ENCODE measurements around the gene MPP3. TPM values are rescaled to one million over a fixed set of nuclear protein-coding genes. Genes with fewer than 3 reads are reported as not detected.

Gene MPP3
- total RNA-seq, result 9.2 and 18.6 TPM in 2 replicates

GRCh38 chr17:43832976-43833829 lies at the start of gene MPP3:
MPP3 (minus strand) TSS chr17:43833146; CDS start chr17:43831906, 1,240 bp downstream.

GRCh38 chr17:43846963-43847371 lies 14.0 kb upstream of the MPP3 start, which contains the start of gene CD300LG:
CD300LG (plus strand) TSS chr17:43847176; CDS start chr17:43847217, 41 bp downstream.

GRCh38 chr17:43780135-43780534 lies 52.8 kb downstream of the MPP3 start, which contains the start of gene CFAP97D1:
CFAP97D1 (plus strand) TSS chr17:43780435; CDS start chr17:43780463, 28 bp downstream.

GRCh38 chr17:43778337-43779144 lies 54.4 kb downstream of the MPP3 start, which contains the start of gene DUSP3:
DUSP3 (minus strand) TSS chr17:43778977; CDS start chr17:43778924, 53 bp downstream.

GRCh38 chr17:43758497-43759174 lies 74.3 kb downstream of the MPP3 start, which contains the start of gene SOST:
SOST (minus strand) TSS chr17:43758791; CDS start chr17:43758741, 50 bp downstream.

Other genes with a start within 250 kb of the MPP3 start
- gene MEOX1, start 171.2 kb downstream of the MPP3 start, total RNA-seq, result 0.07 TPM in 1 of 2 replicates, not detected in the other
- gene SOST, start 74.4 kb downstream of the MPP3 start, total RNA-seq, result 8.8 and 20.9 TPM in 2 replicates
- gene DUSP3, start 54.2 kb downstream of the MPP3 start, total RNA-seq, result 68.1 and 92.4 TPM in 2 replicates
- under 0.01 TPM in 1 of 2 replicates, not detected in the other for gene CFAP97D1, start 52.7 kb downstream of the MPP3 start, total RNA-seq
- not detected in 2 replicates for gene CD300LG, start 14.0 kb upstream of the MPP3 start, total RNA-seq
- gene MPP2, start 74.4 kb upstream of the MPP3 start, total RNA-seq, result 5.1 and 10.7 TPM in 2 replicates
- gene PPY, start 109.3 kb upstream of the MPP3 start, total RNA-seq, result not detected in 2 replicates
- gene PYY, start 120.8 kb upstream of the MPP3 start, total RNA-seq, result not detected in 2 replicates
- gene NAGS, start 171.5 kb upstream of the MPP3 start, total RNA-seq, result 1.0 and 2.7 TPM in 2 replicates
- 63.0 and 66.7 TPM in 2 replicates for gene TMEM101, start 181.8 kb upstream of the MPP3 start, total RNA-seq
- 21.3 and 23.3 TPM in 2 replicates for gene LSM12, start 233.5 kb upstream of the MPP3 start, total RNA-seq
- 29.9 and 33.6 TPM in 2 replicates for gene G6PC3, start 237.6 kb upstream of the MPP3 start, total RNA-seq